Activated CD8-positive, alpha-beta memory T cell treated with anti-CD3 and anti-CD28 coated beads, Interleukin-2, amount 50 U/mL, for 24 hours (primary cell): ENCODE measurements around the gene EEF1AKMT4.

ENCODE experiments used
- DNase-seq: peaks from one replicate; pipeline ENCODE4 v3.0.0-alpha.2; 2020; ENCODE audit errors: extremely low read depth

The EEF1AKMT4 gene

GRCh38 chr3:184235381-184236032 lies 14.0 kb upstream of the EEF1AKMT4 start:
- DNase-seq, result no peak

GRCh38 chr3:184236033-184236410 lies 13.4 kb upstream of the EEF1AKMT4 start:
- DNase-seq, result no peak

GRCh38 chr3:184236636-184237035 lies 12.8 kb upstream of the EEF1AKMT4 start:
- DNase-seq, result no peak

- no peak for DNase-seq
Measured at GRCh38 chr3:184237211-184237610, 12.3 kb upstream of the EEF1AKMT4 start.

GRCh38 chr3:184237807-184238206 lies 11.7 kb upstream of the EEF1AKMT4 start:
- no peak for DNase-seq

- DNase-seq, result no peak
Measured at GRCh38 chr3:184238246-184238818, 11.1 kb upstream of the EEF1AKMT4 start.

- no peak for DNase-seq
Measured at GRCh38 chr3:184239221-184239620, 10.3 kb upstream of the EEF1AKMT4 start.

- DNase-seq, result no peak
Measured at GRCh38 chr3:184239708-184240107, 9.8 kb upstream of the EEF1AKMT4 start.

GRCh38 chr3:184240384-184241140 lies 8.9 kb upstream of the EEF1AKMT4 start:
- no peak for DNase-seq

- DNase-seq, result no peak
Measured at GRCh38 chr3:184241141-184241446, 8.4 kb upstream of the EEF1AKMT4 start.

- no peak for DNase-seq
Measured at GRCh38 chr3:184241447-184242296, 7.8 kb upstream of the EEF1AKMT4 start.

- DNase-seq, result no peak
Measured at GRCh38 chr3:184242297-184242685, 7.2 kb upstream of the EEF1AKMT4 start.

GRCh38 chr3:184248454-184249411 lies 739 bp upstream of the EEF1AKMT4 start, which contains the start of gene ALG3:
Gene ALG3, minus strand, starts transcription at chr3:184248962. Its CDS starts 22 bp downstream, at chr3:184248940.
- DNase-seq, result peak; percentile 66

GRCh38 chr3:184250167-184250828 lies 826 bp downstream of the EEF1AKMT4 start:
- peak; percentile 82 for DNase-seq

- no peak for DNase-seq
Measured at GRCh38 chr3:184255291-184256039, 6.0 kb downstream of the EEF1AKMT4 start.

- no peak for DNase-seq
Measured at GRCh38 chr3:184257083-184257915, 7.8 kb downstream of the EEF1AKMT4 start.

GRCh38 chr3:184258926-184259325 lies 9.5 kb downstream of the EEF1AKMT4 start:
- DNase-seq, result no peak

GRCh38 chr3:184259396-184259877 lies 10.0 kb downstream of the EEF1AKMT4 start:
- DNase-seq, result no peak
